HT-29 (cell line): ENCODE measurements around the gene MARK1. TPM values are rescaled to one million over a fixed set of nuclear protein-coding genes. Genes with fewer than 3 reads are reported as not detected.
"Not testable (repeated sequence)": the region's sequence is repeated elsewhere in the genome, so short reads cannot be mapped to it uniquely, and the experiment has no call there.

ENCODE experiments used
- DNase-seq: peaks from one replicate; pipeline ENCODE4 v3.0.0-alpha.2; 2015; ENCODE audit warnings: low spot score
- total RNA-seq: library from RNA; depleted of rRNA; stranded (reverse); fragments of >200 nt; shearing (Covaris generic); gene quantifications from 2 replicates; pipeline ENCODE4 v1.2.3, GENCODE V29; 2014

Gene MARK1
- total RNA-seq, 1 experiment from 2014 or later: not detected

- peak; percentile 9 for DNase-seq
Observed at GRCh38 chr1:220611100-220611499, 83.2 kb downstream of the MARK1 start.

DNA sequence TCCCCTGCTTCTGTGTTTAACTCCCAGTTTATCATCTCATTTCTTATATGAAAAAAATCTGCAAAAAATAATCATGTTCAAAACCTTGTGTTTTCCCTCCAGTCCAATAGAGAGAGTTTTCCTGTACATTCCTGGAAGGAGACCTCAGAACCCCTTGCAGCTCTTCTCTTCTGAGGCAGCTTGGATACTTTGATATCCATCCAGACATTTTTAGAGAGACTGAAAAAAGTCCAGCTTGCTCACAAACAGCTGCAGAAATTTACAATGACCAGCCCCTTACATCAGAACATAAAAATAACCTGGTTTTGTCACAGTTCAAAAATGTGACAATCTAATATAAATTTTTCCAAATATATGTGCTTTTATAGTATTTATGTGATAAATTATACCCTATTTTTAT, 88.9 kb downstream of the MARK1 start:
- no peak for DNase-seq

- no peak for DNase-seq
Observed at GRCh38 chr1:220628431-220628830, 100.5 kb downstream of the MARK1 start.

- no peak for DNase-seq
Observed at GRCh38 chr1:220631238-220631815, 103.4 kb downstream of the MARK1 start.

DNA sequence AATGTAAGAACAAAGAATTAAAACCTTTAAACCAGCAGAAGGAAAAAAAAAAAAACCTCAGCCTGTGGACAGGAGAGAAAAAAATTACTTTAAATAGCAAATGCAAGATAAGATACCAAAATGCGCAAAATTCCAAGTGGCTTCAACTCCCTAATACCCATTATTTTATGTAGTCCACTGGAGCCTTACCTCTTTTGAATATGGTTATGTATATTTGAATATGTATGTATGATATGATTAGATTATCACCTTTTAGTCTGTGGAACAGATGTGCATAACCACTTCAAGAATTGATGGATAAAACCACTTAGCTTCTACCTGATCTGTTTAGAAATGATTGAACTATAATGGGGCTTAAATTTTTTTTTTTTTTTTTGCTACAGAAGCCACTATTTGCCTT, 109.8 kb downstream of the MARK1 start:
- DNase-seq: no peak

DNA sequence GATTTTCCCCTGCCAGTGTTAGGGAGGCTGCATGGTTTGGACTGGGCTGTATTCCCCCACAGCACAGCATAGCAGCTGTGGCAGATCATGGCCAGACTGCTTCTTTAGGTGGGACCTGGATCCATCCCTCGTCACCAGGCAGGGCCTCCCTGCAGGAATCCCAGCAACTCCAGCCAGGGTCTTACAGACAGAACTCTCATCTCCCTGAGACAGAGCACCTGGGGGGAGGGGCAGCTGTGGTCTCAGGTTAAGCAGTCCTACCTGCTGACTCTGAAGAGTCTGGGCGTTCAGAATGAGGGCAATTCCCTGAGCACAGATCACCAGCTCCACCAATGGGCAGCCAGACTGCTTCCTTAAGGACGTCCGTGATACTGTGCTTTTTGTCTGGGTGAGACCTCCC, 114.3 kb downstream of the MARK1 start:
- no peak for DNase-seq

DNA sequence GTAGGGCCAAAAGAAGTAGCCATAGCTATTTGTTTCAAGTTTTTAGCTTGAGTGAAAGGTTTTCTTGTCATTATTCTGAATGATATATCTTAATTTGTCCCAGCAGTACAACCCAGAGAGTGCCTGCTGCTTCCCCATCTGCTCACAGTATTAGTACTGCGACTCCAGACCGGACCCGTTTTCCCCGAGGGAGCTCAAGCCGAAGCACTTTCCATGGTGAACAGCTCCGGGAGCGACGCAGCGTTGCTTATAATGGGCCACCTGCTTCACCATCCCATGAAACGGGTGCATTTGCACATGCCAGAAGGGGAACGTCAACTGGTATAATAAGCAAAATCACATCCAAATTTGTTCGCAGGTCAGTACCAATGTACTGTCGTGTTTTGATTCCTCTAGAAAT, 125.1 kb downstream of the MARK1 start:
- no peak for DNase-seq

- DNase-seq: no peak
Observed at GRCh38 chr1:220655509-220655908, 127.6 kb downstream of the MARK1 start.

DNA sequence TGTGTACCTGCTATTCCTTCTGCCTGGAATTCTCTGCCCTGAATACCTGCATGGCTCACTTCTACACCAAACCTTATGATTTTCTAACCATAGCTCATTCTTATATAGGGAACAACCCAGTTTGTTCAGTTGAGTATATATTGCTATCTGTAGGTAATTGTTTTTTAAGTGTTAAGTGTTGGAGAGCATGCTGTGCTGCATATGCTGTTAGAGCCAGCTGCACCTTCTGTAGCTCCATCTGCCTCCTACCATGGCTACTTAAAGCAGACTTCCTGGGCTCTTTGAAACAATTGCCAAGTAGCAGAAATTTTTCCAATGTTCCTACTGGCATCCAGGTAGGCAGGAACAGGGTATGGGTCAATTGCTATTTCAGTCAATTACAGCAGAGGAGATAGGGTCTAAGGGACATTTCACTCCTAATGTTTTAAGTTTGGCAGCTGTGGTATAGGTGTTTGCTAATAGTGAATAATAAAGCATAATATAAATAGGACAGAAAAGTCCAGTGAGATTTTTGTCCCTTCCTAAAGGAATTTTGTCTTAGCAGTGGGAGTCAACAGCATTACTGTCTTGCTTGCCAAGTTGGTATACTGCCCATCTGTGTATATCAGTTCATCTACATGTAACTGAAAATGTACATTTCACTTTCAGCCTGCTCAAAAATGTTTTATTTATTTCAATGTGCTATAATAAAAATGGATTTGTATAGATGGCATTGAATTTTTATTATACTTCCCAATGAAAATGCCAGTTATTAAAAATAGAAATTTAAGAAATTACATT, 128.2 kb downstream of the MARK1 start:
- DNase-seq: no peak

DNA sequence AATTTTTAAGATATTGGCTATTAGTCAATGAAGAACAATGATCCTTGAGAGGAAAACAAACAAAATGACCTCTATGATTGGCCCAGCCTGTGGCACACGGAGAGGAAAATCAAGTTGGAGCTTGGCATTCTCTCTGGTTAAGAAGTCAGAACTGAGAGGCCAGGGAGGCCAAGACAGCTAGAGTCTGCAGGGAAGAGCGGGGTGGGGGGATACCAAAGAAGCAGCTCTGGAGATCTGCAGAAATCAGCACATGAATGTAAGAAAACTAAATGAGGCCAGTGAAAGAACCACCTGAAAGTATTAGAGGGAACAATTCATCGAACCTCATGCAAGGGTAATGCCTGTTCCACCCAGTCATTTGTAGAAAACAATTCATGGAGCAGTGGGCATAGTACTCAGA, 138.4 kb downstream of the MARK1 start:
- DNase-seq: no peak

DNA sequence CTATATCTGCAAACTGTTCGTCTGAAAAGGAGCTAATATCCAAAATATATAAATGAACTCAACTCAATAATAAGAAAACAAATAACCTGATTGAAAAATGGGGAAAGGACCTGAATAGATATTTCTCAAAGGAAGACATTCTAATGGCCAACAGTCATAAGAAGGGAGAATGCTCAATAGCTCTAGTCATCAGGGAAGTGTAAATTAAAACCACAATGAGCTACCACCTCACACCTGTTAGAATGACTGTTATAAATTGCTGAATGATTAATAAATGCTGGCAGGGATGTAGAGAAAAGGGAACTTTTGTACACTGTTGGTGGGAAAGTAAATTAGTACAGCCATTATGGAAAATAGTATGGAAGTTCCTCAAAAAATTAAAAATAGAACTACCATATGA, 141.1 kb downstream of the MARK1 start:
- DNase-seq: no peak

DNA sequence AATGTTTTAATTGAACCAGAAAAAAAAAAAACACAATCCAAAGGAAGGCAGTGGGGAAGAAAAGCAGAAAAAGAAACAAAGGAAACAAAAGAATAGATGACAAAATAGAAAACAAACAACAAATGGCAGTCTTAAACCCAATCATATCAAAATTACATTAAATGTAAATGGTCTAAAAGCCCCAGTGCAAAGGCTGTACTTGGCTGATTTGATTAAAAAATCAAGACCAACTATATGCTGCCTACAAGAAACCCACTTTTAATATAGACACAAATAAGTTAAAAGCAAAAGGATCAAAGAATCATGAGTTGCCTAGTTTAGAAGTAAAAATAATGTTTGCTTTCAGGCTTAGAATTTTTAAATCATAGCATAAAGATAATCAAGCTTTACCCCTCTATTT, 142.4 kb downstream of the MARK1 start:
- DNase-seq: no peak

- DNase-seq: no peak
Observed at GRCh38 chr1:220673921-220674320, 146.0 kb downstream of the MARK1 start.

- DNase-seq: no peak
Observed at GRCh38 chr1:220677251-220677650, 149.3 kb downstream of the MARK1 start.

DNA sequence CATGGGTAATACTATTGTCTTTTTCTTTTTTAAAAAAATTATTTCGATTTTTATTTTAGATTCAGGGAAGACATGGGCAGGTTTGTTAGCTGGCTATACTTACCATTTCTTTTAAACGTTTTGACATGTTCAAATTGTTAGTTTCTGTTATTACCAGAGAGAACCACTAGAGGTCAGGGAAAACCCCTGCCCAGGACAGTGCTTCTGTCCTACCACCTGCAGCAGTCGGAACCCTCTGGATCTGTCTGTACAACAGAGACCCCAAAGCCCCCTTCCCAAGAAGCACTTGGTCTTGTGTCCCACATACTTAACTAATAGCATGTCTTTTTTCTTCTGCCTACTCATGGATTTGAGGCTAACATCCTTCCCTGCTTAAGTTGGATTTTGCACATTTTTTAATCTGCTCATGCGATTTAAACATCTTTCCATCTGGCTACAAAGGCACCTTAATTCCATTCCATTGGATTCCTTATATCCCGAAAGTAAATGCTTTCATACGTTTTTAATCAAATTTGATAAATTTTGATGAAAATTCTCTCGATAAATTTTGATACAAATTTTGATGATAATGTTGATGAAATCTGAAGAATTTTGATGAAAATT, 152.2 kb downstream of the MARK1 start:
- peak; percentile 42 for DNase-seq

DNA sequence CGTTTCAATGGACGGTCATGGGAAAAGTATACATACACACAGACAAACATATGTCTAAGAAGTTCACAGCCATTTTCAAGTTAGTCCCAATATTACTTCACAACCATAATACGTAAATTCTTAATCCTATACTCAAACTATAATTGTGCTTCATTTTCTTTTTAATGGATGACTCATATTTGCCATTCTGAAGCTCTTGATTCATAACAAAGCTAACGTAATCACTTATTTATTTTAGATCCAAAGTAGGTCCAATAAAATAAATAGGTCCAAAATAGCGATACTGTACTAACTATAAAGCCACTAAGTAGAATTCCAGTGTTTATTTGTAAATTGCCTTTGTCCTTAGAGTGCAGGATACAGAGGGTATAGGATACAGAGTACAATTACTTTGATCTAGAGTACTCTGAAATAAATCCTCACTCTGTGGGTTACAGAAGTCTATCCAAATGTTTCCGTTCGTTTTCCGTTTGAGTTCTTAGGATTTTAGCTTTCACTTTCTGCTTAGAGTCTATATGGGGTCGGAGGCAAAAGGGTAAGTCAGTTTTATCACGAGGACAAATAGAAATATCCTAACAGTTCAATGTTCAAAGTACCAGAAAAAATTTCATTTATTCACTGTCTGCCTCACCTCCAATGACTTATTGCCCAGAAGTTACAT, 153.4 kb downstream of the MARK1 start:
- no peak for DNase-seq

GRCh38 chr1:220682901-220683576, 155.1 kb downstream of the MARK1 start:
- DNase-seq: no peak

DNA sequence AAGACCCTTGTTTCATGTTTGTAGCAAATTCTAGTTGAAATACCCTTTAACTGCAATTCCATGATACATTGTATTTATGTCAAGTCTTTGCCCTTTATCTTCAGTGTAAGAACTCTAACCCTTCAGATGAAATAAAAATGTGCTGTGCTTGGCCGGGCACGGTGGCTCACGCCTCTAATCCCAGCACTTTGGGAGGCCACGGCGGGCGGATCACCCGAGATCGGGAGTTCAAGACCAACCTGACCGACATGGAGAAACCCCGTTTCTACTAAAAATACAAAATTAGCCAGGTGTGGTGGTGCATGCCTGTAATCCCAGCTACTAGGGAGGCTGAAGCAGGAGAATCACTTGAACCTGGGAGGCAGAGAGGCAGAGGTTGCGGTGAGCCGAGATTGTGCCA, 155.8 kb downstream of the MARK1 start:
- not testable (repeated sequence) for DNase-seq

- no peak for DNase-seq
Observed at GRCh38 chr1:220684890-220685289, 157.0 kb downstream of the MARK1 start.

GRCh38 chr1:220685879-220686278, 157.9 kb downstream of the MARK1 start:
- peak; percentile 40 for DNase-seq

DNA sequence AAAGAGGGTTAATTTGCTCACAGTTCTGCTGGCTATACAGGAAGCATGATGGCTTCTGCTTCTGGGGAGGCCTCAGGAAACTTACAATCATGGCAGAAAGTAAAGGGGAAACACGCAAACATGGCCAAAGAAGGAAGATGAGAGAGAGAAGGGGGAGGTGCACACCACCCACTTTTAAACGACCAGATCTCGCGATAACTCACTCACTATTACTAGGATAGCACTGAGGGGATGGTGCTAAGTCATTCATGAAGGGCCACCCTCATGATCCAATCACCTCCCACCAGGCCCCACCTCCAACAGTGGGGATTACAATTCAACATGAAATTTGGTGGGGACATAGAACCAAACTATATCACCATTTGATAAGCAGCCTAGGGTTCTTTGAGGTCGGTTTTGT, 159.9 kb downstream of the MARK1 start:
- no peak for DNase-seq

DNA sequence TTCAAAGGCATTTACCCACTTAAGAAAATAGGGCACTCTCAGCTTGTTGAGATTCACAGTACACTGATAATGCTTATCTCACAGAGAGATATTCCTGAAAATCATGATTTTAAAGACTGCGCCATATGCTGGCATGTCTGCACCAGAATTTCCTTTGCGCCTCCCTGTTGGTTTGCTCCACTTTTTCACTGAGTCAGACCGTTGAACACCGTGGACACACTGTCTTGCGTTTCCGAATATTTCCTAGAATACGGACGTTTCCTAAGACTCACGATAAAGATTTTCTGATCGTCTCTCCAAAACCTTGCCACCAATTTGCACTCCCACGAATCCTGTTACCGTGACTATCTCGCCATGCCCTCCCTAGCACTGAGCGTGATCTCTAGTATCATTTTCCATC, 161.7 kb downstream of the MARK1 start:
- DNase-seq: no peak
